ENCODE measurements around the gene SETD1A.
A peak's percentile ranks its signal among the peaks of the same experiment; 100 is the strongest.

Gene SETD1A

DNA sequence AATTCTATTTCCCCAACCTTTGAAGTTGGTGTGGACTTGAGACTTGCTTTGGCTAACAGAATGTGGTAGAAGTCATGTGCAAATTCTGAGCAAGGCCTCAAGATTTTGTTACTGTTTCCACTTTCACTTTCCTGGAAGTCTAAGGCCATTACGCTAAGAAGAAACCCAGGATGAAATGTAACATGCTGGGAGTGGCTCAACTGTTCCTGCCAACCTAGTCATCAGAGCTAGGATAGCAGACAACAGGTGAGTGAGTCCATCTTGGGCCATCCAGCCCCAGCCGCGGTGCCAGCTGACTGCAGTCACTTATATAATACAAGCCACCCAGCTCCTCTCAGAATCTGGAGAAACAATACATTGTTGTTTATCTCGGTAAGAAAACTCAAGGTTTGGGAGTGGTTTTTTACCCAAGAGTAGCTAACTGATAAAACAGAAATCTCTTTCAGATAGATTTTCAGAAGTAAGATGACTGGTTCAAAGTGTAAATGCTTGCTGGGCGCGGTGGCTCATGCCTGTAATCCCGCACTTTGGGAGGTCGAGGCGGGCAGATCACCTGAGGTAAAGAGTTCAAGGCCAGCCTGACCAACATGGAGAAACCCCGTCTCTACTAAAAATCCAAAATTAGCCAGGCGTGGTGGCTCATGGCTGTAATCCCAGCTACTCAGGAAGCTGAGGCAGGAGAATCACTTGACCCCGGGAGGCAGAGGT lies 65.1 kb downstream of the SETD1A start:
- no peak for DNase-seq (ENCODE audit: low spot score)

- DNase-seq (ENCODE audit: low spot score) = no peak
Measured at GRCh38 chr16:31023252-31023602, 65.7 kb downstream of the SETD1A start.

GRCh38 chr16:31023627-31024226 lies 66.2 kb downstream of the SETD1A start:
- DNase-seq (ENCODE audit: low spot score) = no peak

DNA sequence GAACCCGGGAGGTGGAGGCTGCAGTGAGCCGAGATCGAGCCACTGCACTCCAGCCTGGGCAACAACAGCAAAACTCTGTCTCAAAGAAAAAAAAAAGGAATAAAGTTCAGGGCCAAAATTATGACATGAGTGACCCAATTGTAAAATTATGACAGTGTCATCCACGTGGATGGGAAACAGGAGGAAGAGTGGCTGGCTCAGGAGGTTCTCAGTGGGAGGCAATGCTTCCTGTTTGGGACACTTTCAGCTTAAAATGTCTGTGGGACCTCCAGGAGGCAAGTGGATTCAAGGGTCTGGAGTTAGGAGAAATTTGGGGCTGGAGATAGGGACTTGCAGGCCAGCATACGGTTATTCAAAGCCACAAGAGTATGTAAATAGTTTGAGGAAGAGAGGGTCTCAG lies 67.8 kb downstream of the SETD1A start:
- DNase-seq (ENCODE audit: low spot score) = no peak

GRCh38 chr16:31029272-31029671 lies 71.7 kb downstream of the SETD1A start:
- no peak for DNase-seq (ENCODE audit: low spot score)

GRCh38 chr16:31031276-31031675 lies 73.7 kb downstream of the SETD1A start:
- no peak for DNase-seq (ENCODE audit: low spot score)

GRCh38 chr16:31032736-31033708 lies 75.5 kb downstream of the SETD1A start, which contains the start of gene STX4:
TSS of gene STX4 (plus strand) at chr16:31033558. CDS start at chr16:31033806, 248 bp downstream.
- DNase-seq (ENCODE audit: low spot score) = peak; percentile 89

DNA sequence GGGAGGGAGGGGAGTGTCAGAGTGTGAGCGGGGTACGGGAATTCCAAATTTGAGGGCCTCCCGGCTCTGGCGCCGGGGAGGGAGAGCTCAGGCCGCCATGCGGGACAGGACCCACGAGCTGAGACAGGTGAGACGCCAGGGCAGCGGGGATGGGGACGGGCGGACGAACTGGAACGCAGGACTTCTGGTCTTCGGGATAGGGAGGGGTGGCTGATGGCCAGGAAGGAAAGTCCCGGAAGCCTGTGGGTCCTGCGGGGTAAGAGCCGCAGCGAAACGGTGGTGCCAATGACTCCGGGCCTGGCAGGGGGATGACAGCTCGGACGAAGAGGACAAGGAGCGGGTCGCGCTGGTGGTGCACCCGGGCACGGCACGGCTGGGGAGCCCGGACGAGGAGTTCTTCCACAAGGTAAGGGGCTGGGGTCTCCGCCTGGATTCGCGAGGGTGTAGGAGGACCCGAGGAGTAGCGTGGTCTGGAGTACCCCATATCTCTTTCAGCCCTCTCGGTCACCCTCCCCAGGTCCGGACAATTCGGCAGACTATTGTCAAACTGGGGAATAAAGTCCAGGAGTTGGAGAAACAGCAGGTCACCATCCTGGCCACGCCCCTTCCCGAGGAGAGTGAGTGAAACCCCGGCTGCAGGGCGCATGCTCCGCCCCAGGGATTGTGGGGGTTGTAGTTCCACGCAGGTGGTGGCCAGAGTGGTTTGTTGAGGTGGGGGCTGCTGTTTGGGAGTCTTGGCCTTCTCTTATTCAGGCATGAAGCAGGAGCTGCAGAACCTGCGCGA lies 76.3 kb downstream of the SETD1A start:
- peak; percentile 96 for DNase-seq (ENCODE audit: low spot score)

Data from HuH-7 (cell line).